GM19468 (cell line): ENCODE measurements around the gene TEX52.
A peak's percentile ranks its signal among the peaks of the same experiment; 100 is the strongest.

Experiments
- ATAC-seq: cut with Tn5 transposase; IDR thresholded peaks from one replicate; pipeline ENCODE4 v1.9.1; 2021; ENCODE audit warnings: mild to moderate bottlenecking, moderate library complexity, moderate number of reproducible peaks; ENCODE audit not compliant: unreplicated experiment; ENCODE audit errors: extremely low read depth

The TEX52 gene

DNA sequence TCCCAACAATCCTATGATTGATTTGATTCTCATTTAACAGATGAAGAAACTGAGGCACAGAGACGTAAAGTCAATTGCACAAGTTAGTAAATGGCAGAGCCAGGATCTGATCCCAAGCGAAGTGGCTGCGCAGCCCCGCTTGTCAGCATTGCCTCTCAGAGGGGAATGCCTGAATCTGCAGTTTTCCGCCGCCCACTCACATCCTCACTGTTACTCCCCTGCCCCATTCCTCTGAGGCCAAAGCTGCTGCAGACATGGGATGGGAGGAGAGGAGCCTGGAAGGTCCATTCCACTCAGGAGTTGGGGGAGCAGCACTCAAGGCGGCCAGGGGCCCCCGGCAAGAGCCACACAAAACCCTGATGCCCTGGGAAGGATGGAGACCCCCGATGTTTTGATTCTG is 23.0 kb downstream of the TEX52 start:
- no peak for ATAC-seq

DNA sequence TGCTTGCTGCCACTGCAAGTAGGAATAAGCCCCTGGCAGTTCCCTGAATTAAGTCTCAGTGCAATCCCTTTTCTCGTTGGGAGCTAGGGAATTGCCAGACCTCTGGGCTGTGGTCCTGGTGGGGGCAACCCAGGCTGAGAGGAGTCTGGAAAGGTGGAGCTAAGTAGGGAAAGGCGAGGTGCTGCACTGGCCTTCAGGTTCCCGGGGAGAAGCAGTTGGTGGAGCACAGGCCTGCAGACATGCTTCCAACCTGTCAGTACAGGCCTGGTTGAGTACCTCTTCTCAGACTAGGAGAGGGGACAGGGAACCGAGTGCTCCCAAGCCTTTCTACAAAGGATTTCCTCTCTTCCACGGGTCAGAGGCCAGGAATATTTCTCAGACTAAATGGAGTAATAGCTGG is 23.5 kb downstream of the TEX52 start:
- no peak for ATAC-seq

DNA sequence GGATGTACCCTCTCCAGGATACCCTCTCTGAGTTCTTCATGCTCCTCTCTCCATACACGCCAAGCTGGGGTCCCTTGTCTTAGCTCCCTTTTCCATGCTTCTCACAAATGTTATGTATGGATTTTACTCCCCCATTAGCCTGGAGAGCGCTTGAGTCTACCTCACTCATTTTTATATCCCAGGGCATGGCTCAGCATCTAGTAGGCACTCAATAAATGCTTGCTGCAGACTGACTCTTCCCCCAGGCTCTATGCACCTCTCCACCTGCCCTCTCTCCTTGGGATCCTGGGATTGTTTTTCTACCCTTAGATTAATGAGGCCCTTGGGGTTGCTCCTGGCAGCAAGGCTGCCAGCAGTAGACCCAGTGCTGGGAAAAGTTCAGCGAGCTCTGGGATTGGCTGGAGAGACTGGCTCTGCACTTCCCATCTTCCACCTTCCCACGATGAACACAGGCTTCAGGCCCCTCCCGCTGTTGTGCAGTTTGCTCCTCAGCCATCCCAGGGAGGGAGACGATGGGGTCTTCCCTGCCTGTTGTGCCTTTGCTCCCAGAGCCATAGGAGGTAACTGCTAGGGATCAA is 24.2 kb downstream of the TEX52 start:
- no peak for ATAC-seq

DNA sequence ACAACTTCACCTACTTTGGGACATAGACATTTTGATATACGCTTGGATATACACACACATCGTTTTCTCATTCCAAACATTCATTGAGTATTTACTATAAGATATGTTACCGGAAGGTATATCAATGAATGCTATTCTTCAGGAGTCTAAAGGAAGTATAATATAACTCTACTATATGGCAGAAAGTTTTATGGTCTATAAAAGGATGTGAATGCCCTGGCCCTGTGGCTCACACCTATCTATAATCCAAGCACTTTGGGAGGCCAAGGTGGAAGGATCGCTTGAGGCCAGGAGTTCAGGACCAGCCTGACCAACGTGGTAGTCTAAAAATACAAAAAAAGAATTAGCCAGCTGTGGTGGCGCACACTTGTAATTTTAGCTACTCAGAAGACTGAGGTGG is 27.6 kb downstream of the TEX52 start:
- ATAC-seq, result no peak

DNA sequence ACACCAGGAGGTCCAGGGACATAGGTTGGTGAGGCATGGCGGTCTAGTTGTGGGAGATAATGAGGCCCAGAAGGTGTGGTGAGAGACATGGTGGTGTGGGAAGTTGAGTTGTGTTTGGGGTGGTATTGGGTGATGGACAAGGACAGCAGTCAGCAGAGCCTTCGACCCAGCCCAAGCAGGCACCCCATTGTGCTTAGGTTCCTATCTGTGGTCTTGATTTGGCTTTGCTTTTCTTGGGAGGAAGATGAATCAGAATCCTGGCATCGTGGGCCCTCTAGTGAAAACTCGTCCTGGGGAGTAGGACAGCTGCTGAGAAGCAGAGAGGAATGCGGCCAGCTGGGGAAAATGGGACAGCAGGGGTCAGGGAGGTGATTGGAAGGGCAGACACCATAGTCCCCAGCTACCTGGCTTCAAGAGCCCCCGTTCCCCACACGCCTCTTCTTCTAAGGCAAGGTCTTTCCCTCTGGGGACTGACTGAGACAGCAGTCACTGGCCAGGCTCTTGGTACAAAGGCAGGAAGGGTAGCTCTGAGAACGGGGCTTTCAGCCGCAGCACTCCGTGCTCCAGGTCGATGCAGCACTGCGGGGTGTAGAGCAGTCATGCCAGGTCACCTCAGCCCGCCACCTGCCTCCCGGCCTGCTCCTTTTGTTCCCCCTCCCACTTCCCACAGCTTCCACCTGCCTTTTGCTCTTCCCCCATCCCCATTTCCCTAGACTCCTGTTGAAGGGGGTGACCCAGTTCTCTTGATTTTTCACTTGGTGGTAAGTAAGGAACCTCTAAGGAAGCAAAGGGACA is 29.9 kb downstream of the TEX52 start:
- ATAC-seq, result no peak

DNA sequence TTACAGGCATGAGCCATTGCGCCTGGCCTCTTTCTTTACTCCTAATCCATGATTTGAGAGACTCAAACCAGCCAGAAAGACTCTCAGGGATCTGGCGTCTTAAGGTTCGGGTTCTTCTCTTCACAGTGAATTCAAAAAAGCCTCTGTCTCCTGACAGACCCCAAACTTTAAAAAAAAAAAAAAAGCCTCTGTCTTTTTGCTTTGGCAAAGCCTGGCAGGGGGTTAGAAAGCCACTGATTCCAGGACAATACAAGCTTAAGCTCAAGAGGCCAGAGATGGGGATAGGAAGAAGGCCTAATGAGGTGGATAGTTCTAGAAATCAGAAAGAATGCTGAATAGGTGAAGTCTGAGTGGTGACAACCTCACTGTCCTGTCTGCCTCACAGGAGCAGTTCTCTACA is 30.8 kb downstream of the TEX52 start:
- ATAC-seq, result no peak

DNA sequence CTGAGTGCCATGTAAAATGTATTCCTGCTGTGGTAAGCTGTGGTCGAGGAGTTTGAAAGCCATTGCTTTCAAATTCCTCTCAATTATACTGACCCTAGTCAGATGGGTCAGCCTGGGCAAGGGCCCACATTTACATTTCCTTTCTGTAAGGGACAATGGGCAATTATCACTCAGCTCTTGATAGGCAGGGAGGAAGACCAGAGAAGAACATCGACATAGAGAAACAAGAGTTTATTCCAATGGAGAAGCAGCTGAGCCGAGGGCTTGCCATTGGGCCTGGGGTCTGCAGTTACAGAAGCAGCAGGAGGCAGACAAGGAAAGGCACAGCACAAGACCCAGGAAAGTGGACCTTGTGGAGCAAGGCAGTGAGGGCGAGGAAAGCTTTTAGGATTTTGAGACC is 31.7 kb downstream of the TEX52 start:
- no peak for ATAC-seq

DNA sequence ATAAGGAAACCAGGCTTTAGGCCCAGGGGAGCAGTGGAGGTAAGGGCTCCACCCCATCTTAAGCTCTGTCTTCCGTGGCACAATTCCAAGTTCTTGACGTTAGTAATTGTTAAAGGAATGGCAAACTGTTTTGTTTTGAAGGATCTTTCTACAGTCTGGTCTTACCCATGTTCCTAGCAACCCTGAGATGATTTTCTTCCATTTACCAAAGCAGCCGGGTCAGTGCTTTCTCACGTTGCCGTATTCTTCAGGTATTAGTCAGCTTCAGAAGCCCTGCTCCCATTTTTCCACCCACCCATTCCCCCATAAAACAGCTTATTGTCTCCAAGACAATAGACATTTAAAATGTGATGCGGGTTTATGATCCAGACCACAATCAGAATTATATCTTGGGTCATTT is 32.3 kb downstream of the TEX52 start:
- ATAC-seq, result no peak

DNA sequence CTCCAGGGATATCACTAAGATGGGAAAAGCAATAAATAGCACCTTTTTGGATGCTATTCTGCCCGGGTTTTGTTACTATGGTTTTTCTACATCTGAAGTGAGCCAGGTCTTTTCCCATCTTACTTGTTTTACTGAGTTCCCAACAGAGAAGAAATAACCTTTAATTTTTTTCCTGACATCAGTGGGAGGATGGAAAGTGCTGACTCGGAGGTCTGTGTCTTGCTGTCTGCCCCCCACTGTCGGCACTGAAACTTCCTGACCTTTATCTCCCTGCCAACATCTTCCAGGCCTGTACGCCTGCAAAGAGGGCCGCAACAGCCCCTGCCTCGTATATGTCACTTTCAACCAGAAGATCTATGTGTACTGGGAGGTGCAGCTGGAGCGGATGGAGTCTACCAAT is 33.4 kb downstream of the TEX52 start:
- no peak for ATAC-seq

DNA sequence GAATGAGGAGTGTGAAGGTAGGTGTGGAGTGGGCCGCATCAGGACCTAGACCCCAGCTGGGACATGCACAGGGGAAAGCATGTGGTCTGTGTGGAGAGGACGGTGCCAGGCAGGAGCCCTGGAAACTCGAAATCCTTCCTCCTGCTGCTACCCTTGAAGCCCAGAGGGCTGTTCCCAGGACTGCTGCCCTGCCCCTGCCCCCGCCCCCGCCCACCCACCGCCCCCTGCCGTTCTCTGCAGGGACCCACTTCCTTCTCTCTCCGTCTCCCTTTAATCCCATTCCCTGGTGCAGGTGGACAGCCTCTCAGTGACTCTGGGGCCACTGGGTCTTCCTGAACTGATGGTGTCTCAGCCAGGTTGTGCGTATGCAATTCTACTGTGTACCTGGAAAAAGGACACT is 36.4 kb downstream of the TEX52 start:
- no peak for ATAC-seq

DNA sequence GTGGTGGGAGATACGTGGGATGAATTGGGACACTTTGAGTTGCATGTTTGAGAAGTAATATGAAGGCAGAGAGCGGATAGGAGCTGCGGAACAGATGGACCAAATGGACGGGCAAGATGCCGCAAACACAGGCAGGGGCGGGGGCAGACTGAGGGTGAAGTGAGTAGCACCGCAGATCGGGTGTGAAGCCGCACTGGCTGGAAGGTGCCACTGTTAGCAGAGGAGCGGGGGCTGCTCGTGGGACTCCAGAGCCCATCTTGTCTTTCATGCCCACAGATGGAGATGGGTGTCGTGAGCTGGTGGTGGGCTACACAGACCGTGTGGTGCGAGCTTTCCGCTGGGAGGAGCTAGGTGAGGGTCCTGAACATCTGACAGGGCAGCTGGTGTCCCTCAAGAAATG is 37.0 kb downstream of the TEX52 start:
- no peak for ATAC-seq

DNA sequence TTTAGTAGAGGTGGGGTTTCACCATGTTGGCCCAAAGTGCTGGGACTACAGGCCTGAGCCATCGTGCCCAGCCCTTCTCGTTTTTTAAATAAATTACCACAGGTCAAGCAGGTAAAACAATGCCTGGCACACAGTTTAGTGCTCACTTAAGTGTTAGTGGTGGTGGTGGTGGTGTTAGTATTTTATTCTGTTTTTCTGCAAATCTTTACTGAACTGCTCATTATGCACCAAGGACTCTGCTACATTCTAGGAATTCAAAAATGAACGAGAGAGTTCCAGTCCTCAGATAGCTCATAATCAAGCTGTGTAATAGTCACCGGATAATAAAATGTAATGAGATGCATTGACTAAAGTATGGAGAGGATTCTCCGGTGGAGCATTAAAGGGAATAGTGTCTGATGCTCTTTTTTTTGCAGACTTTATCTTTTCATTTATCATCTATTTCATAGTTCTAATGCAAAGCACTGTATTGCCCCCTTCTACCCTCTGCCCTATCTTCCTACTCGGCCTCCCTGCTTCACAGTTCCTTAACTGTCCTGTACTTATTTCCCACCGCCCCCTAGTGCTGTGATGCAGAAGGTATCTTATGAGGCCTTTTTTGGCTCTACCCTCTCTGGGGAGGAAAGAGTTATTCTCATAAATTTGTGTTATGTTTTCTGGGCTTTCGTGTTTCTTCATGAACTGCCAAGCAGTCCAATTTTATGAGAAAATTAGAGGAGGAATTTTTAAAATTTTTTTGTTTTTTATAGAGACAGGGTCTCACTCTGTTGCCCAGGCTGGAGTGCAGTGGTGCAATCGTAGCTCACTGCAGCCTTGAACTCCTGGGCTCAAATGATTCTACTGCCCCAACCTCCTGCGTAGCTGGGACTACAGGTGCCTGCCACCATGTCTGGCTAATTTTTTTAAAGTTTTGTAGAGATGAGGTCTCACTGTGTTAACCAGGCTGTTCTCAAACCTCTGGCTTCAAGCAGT is 43.3 kb downstream of the TEX52 start:
- no peak for ATAC-seq

DNA sequence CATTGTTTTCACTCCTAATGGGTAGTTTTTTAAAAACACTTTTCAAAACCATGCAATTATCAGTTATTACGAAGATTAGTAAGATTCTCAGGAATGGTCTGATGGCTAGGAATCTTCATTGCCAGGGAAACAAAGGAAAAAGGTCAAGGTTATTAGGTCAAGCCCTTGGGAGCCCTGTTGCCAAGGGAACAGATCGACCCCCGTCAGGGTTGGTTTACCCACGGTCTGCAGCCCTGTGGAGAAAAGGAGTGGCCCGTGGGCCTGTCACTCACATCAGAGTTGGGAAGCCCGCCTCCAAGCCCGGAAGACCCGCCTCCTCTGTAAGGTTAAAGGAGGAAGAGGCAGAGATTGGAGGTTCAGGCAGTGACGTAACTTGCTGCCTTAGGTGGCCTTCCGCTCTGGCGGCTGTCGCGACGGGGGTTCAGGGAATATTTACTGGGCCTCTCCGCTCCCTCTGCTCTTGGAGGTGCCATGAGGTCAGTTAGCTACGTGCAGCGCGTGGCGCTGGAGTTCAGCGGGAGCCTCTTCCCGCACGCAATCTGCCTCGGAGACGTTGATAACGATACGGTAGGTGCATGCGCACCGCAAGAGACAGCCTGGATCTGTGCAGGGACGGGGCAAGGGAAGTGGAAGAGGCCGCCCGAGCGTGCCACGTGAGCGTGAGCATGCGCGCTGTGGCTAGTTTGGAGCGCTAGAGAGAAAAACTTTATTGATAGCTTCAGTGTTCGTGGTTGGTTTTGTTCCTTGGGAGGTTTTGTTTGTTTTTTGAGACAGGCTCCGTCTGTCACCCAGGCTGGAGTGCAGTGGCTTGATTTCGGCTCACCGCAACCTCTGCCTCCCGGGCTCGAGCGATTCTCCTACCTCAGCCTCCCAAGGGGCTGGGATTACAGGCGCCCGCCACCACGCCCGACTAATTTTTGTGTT is 44.3 kb downstream of the TEX52 start, which contains the start of gene ITFG2:
ITFG2 (plus strand) TSS at position 379 of the 924 bp plus-strand sequence; CDS start at position 472, 93 bp downstream.
- peak; percentile 85 for ATAC-seq

DNA sequence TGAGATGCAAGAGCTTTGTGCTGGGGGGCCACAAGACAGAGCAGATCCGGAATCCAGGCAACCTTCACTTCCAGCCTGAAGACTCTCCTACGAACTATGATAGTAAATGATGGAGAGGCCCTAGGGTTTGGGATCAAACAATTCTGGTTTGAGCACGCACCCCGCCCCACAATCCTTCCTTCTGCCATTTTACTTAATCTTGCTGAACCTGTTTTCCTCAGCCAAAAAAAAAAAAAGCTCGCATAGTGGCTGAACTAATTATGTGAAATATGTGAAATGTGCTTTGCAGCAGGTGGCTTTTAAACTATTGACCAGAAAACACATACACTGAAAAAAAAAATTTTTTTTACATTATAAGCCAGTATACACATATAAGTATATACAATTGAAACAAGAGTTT is 45.0 kb downstream of the TEX52 start:
- no peak for ATAC-seq

DNA sequence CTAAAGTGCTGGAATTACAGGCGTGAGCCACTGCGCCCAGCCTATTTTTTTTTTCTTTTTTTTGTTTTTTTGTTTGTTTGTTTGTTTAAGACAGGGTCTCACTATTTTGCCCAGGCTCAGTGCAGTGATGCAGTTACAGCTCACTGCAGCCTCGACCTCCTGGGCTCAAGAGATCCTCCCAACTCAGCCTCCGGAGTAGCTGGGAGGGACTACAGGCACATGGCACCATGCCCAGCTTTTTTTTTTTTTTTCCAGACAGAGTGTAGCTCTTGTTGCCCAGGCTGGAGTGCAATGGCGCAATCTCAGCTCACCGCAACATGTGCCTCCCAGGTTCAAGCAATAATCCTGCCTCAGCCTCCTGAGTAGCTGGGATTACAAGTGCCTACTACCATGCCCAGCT is 50.1 kb downstream of the TEX52 start:
- ATAC-seq, result no peak

DNA sequence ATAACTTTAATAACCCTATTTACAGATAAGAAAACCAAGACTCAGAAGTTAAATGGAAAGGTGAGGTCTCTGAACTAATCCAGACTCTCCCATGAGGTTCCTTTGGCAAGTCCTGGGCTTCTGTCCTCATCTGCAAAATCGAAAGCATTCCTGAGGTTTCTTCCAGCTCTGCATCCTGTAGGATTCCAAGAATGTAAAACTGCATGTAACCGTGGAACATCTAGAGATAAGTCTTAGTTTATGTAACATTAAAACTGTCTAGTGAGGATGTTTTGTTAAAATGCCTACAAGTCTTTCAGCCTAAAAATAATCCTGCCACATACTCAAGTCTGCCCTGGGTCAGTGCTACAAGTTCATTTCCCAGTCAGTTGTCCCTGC is 51.7 kb downstream of the TEX52 start:
- no peak for ATAC-seq

DNA sequence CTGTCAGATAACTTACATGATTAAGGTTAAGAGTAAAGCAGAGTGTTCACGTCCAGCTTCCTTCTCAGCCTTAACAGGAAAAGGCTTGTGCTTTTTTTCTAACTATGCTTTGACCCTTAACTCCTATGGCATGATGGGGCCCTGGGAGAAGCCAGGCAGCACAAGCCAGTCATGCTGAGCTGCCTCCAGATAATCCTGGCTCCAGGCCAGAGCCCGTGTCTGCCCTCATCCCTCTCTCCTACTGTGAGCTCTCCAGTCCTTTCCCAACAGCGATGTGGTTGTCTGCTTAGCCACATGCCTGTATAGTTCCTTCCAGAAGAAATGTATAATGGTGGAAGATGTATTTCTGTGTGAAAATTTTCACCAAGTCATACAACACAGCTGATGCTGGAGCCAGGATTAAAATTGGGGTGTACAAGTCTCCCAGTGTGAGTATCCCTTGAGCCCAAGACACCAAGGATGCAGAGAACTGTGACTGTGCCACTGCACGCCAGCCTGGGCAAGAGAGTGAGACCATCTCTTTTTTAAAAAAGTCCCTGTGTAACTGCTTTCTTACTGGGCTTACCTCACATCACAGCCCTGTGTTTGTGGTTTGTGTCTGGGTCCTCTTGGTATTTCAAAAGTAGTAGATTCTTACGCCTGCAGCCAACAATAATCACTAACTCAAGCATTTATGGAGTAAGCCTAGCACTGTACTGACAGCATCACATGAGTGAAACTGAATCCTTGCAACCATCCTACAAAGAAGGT is 52.3 kb downstream of the TEX52 start:
- no peak for ATAC-seq

DNA sequence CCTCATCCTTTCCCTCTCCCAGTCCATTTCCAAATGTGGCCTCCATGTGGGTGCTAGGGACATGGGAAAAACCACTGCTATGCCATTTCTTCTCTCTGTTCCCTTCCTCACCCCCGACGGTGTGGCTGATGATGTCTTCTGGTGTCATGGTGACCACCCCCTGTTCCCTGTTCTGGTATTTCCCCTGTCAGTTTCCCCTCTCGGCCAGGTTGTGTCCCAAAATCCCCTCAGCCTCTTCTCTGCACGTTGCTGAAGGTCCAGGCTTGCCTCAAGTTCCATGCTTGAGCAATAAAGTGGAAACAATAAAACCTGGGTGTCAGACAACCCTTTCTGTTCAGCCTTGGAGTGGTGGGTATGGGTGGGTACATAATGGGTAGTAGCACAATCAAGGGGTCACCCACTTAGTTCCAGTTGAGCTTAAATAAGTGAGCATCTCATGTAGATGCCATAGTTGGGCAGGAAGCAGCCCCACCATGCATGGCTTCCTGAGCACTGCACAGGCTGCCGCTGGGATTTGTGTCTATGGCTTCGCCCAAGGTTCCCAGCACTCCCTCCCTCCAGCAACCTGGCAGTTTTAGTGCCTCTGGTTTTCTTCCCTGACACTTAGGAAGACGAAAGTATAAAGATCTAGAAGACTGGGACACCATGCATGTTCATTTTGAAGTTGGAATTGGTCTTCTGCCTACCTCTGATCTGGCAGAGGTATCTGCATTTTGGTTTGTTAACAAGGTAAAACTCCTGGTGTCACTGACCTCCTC is 53.0 kb downstream of the TEX52 start:
- ATAC-seq, result no peak
